ENCODE data around the gene RTP5.

RTP5 gene

GRCh38 chr2:241902357-241902991, 32.9 kb downstream of the RTP5 start:
- H3K4me2 ChIP-seq (ENCODE audit: low read depth, low read length, poor library complexity, severe bottlenecking) = no peak overlapping the region
- no peak overlapping the region for H3K4me3 ChIP-seq (ENCODE audit: insufficient read depth, low read length, poor library complexity, severe bottlenecking)
- TF ChIP-seq CTCF (IDR thresholded peaks at IDR 0.05; ENCODE audit: insufficient read depth, low read length, poor library complexity, severe bottlenecking) = no peak
- no peak for TF ChIP-seq EZH2phosphoT487 (conservative IDR thresholded peaks at IDR 0.05; ENCODE audit: low read length)
- no peaks in the 10 kb centered on the region for H3K9me2 ChIP-seq (replicated peaks; ENCODE audit: insufficient read depth, low read length)
- no peaks in the 10 kb centered on the region for H4K20me1 ChIP-seq (ENCODE audit: low read depth, low read length)
- no peaks in the 10 kb centered on the region for H3F3A ChIP-seq (ENCODE audit: insufficient read depth)
- H2AFZ ChIP-seq (ENCODE audit: low read depth, low read length, severe bottlenecking) = no peak overlapping the region
- no peaks in the 10 kb centered on the region for H3K27me3 ChIP-seq (ENCODE audit: low read length)
- H3K9ac ChIP-seq (ENCODE audit: low read length) = no peak overlapping the region
- H3K9me3 ChIP-seq (ENCODE audit: insufficient read depth, low read length) = no peaks in the 10 kb centered on the region
- H3K79me2 ChIP-seq (ENCODE audit: insufficient read depth, low read length) = no peaks in the 10 kb centered on the region
- no peak overlapping the region for H3K27ac ChIP-seq (ENCODE audit: low read depth, low read length)
- H3K36me3 ChIP-seq (ENCODE audit: low read length) = no peaks in the 10 kb centered on the region

GRCh38 chr2:241903121-241904010, 33.8 kb downstream of the RTP5 start:
- H3K79me2 ChIP-seq (ENCODE audit: insufficient read depth, low read length) = no peaks in the 10 kb centered on the region
- no peak overlapping the region for H3K27ac ChIP-seq (ENCODE audit: low read depth, low read length)
- no peak overlapping the region for H3K9ac ChIP-seq (ENCODE audit: low read length)
- H4K20me1 ChIP-seq (ENCODE audit: low read depth, low read length) = no peaks in the 10 kb centered on the region
- H3K9me2 ChIP-seq (replicated peaks; ENCODE audit: insufficient read depth, low read length) = no peaks in the 10 kb centered on the region
- H2AFZ ChIP-seq (ENCODE audit: low read depth, low read length, severe bottlenecking) = no peak overlapping the region
- H3F3A ChIP-seq (ENCODE audit: insufficient read depth) = no peaks in the 10 kb centered on the region
- no peak for TF ChIP-seq CTCF (IDR thresholded peaks at IDR 0.05; ENCODE audit: insufficient read depth, low read length, poor library complexity, severe bottlenecking)
- no peak for TF ChIP-seq EZH2phosphoT487 (conservative IDR thresholded peaks at IDR 0.05; ENCODE audit: low read length)
- H3K4me3 ChIP-seq (ENCODE audit: insufficient read depth, low read length, poor library complexity, severe bottlenecking) = no peak overlapping the region
- no peak overlapping the region for H3K4me2 ChIP-seq (ENCODE audit: low read depth, low read length, poor library complexity, severe bottlenecking)
- no peaks in the 10 kb centered on the region for H3K9me3 ChIP-seq (ENCODE audit: insufficient read depth, low read length)
- no peaks in the 10 kb centered on the region for H3K27me3 ChIP-seq (ENCODE audit: low read length)
- no peaks in the 10 kb centered on the region for H3K36me3 ChIP-seq (ENCODE audit: low read length)

GRCh38 chr2:241904011-241904718, 34.6 kb downstream of the RTP5 start:
- Histone ChIP-seq H3F3A (ENCODE audit: insufficient read depth) (no peaks in the 10 kb centered on the region), H3K4me3 (ENCODE audit: insufficient read depth, low read length, poor library complexity, severe bottlenecking) (no peak overlapping the region), H3K4me2 (ENCODE audit: low read depth, low read length, poor library complexity, severe bottlenecking) (no peak overlapping the region), H4K20me1 (ENCODE audit: low read depth, low read length) (no peaks in the 10 kb centered on the region), H3K27me3 (ENCODE audit: low read length) (no peaks in the 10 kb centered on the region), H3K27ac (ENCODE audit: low read depth, low read length) (no peak overlapping the region), H3K79me2 (ENCODE audit: insufficient read depth, low read length) (no peaks in the 10 kb centered on the region), H3K9me2 (replicated peaks; ENCODE audit: insufficient read depth, low read length) (no peaks in the 10 kb centered on the region), H3K9ac (ENCODE audit: low read length) (no peak overlapping the region), H3K36me3 (ENCODE audit: low read length) (no peaks in the 10 kb centered on the region), H2AFZ (ENCODE audit: low read depth, low read length, severe bottlenecking) (no peak overlapping the region), H3K9me3 (ENCODE audit: insufficient read depth, low read length) (no peaks in the 10 kb centered on the region)
- TF ChIP-seq CTCF (IDR thresholded peaks at IDR 0.05; ENCODE audit: insufficient read depth, low read length, poor library complexity, severe bottlenecking) = no peak
